OCI-LY3 (cell line): ENCODE results near the gene ZDHHC19.

Source experiments
- CTCF ChIP-seq: fragments of 200-600, 300-600 bp; sonication (generic); IDR thresholded peaks from 2 replicates; pipeline ENCODE4 v1.5.1; 2014; ENCODE audit warnings: antibody characterized with exemption, low read length, low read depth
- EZH2phosphoT487 ChIP-seq: fragments of 200-600 bp; shearing (Covaris generic); IDR thresholded peaks from 2 replicates; pipeline ENCODE4 v1.6.1; 2018; ENCODE audit warnings: antibody characterized with exemption, mixed run types, low read depth

- TF ChIP-seq CTCF (no peak), EZH2phosphoT487 (no peak)
Measured at GRCh38 chr3:196168808-196169391, 42.3 kb downstream of the ZDHHC19 start.
